NCI-H2029 (cell line): ENCODE data around the gene PRDM1.
A peak's percentile ranks its signal among the peaks of the same experiment; 100 is the strongest.

Experiments
- DNase-seq: peaks from one replicate; lab custom pipeline; 2025; lab: John Stamatoyannopoulos, UW

The PRDM1 gene

GRCh38 chr6:106116125-106116832, 30.1 kb downstream of the PRDM1 start:
- DNase-seq, result no peak

GRCh38 chr6:106117579-106117978, 31.4 kb downstream of the PRDM1 start:
- no peak for DNase-seq

GRCh38 chr6:106118835-106119431, 32.8 kb downstream of the PRDM1 start:
- DNase-seq, result no peak

GRCh38 chr6:106119546-106119945, 33.4 kb downstream of the PRDM1 start:
- no peak for DNase-seq

- DNase-seq, result no peak
Measured at GRCh38 chr6:106120006-106120405, 33.9 kb downstream of the PRDM1 start.

- no peak for DNase-seq
Measured at GRCh38 chr6:106120406-106120805, 34.3 kb downstream of the PRDM1 start.

- DNase-seq, result peak; percentile 36
Measured at GRCh38 chr6:106122306-106122918, 36.3 kb downstream of the PRDM1 start.

- no peak for DNase-seq
Measured at GRCh38 chr6:106122938-106123656, 37.0 kb downstream of the PRDM1 start.

- DNase-seq, result no peak
Measured at GRCh38 chr6:106124015-106124414, 37.9 kb downstream of the PRDM1 start.

- DNase-seq, result no peak
Measured at GRCh38 chr6:106124437-106125430, 38.6 kb downstream of the PRDM1 start.

GRCh38 chr6:106125925-106126435, 39.8 kb downstream of the PRDM1 start:
- DNase-seq, result no peak

GRCh38 chr6:106126482-106126881, 40.3 kb downstream of the PRDM1 start:
- no peak for DNase-seq

GRCh38 chr6:106128981-106129781, 43.0 kb downstream of the PRDM1 start:
- no peak for DNase-seq

GRCh38 chr6:106132153-106132698, 46.1 kb downstream of the PRDM1 start:
- no peak for DNase-seq

GRCh38 chr6:106133040-106133439, 46.9 kb downstream of the PRDM1 start:
- DNase-seq, result no peak

GRCh38 chr6:106134087-106134770, 48.1 kb downstream of the PRDM1 start:
- DNase-seq, result no peak

- no peak for DNase-seq
Measured at GRCh38 chr6:106134906-106135634, 48.9 kb downstream of the PRDM1 start.

- DNase-seq, result no peak
Measured at GRCh38 chr6:106135911-106136571, 49.9 kb downstream of the PRDM1 start.
